NCI-H128 (cell line): ENCODE data around the gene CDH1.
"Not testable (repeated sequence)": the region's sequence is repeated elsewhere in the genome, so short reads cannot be mapped to it uniquely, and the experiment has no call there.

Source experiments
- DNase-seq: peaks from one replicate; lab custom pipeline; 2025; ENCODE audit not compliant: unreplicated experiment; lab: John Stamatoyannopoulos, UW

The CDH1 gene

DNA sequence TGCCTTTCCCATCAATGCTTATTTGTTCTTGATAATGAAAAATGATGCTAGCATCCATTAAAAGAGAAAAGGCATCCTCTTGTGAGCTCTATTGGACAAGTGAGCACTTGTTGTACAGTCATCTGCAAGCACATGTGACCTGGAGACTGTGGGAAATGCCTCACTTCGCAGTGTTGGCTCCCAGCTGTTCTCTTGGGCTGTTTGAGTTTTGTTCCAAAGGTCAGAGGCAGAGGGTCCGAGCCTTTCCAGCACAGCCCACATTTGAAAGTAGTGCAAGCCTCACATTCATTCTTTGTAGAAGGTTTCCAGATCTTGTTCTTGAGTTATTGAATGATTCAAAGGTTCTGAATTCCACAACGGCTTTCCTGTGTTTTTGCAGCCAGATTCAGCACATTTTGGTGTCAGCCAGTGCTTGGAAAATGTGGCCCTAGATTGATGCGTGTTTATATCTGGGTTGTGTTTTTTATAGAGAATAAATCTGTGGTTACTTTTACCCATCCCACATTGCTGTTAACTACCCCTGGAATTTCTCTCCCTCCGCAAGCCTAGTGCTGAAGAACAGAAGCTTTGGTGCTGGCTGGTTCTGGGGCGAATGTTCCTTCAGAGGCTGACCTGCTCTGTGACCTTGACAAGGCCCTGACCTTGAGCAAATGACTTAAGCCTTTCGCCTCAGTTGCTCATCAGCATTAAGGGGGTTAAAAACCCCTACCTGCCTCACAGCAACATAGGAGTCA, 49.8 kb downstream of the CDH1 start:
- DNase-seq = peak; percentile 8

DNA sequence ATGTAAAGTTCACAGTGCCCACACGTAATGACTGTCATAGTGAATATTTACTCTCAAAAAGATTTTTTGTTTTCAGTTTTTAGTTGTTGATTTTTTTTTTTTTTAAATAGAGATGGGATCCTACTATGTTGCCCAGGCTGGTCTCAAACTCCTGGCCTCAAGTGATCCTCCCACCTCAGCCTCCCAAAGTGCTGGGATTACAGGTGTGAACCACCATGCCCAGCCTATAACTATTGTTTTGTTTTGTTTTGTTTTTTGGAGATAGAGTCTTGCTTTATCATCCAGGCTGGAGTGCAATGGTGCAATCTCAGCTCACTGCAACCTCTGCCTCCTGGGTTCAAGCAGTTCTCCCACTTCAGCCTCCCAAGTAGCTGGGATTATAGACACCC, 50.3 kb downstream of the CDH1 start:
- DNase-seq = not testable (repeated sequence)

DNA sequence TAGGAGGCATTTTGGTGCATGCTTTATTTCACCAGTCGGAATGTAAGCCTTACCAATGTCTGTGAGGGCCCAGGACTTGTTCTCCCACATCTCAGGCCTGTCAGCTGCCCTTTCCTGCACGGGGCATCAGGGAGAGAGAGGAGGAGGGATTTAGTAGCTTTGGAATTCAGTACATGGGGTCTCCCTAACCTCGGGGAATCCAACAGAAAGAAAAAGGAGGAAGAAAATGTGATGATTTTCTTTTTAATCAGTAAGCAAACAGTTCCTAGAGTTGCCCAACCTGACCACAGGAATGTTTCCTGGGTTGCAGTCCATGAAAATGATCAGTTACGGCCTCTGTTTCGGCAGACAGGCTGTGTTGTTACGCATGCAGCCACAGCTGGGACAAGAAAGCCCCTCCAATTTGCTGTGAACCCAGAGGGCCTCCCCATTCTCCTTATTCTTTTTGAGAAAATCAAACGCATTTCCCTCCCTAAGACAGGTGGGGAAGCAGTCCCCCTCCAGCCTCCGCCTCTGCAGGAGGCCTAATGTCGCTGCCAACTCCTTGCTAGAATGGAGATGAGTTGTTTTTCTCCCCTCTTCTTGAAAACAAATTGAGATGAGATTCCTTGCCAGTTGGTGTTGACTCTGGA, 53.2 kb downstream of the CDH1 start:
- DNase-seq = no peak

DNA sequence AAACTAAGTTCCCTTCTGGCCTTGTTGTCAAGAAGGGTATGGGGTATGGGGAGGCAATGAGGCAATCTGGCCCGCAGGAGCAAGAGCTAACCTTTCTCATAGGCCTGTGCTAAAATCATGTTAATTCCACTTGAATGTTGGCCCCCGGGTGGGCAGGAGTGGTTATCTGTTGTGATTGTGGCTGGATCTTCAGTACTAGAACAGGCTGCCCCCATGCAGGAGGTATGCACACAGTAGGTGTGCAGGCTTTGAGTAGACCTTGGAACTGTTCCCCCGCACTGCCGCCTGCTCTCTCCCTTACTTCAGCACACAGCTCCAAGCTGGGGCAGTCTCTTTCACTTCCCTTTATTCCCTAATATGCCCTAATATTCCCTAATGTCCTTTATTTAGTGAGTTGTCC, 53.9 kb downstream of the CDH1 start:
- no peak for DNase-seq

DNA sequence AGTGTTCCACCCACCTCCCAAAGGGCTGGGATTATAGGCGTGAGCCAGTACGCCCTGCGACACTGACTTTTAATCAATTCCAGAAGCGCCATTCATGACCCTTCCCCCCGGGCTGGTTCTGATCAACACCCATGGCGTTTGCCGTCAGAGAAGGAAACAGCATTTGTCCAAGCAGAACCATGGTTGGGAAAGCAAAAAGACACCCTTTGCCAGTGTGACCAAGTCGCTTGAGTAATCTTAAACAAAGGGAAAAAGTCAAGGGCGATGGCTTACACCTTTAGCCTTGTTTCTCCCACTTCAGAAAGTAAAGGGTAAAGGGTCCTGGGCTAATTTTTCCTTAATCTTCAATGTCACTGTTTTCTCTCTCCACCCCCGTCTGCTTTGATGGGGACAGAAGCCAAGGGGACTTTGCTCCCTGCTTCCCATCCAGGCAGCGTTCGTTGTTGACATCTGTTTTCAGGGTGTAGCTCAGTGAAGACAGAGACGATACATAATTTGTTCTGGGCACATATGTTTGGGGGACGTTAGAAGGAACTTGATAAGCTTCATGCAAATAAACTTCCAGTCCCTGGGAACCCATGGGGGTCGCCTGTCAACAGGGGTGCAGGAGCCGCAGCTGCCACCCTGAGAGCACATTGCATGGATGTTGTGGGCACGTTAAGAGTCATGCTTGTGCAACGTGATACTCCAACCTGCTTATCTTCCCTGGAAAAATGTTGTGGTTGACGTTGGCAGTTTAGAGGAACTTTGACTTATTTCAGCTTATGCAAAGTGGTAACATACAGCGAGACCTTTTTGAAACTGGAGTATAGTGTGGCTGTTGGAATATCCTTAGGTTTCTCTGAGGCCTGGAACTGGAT, 55.6 kb downstream of the CDH1 start:
- DNase-seq = no peak

DNA sequence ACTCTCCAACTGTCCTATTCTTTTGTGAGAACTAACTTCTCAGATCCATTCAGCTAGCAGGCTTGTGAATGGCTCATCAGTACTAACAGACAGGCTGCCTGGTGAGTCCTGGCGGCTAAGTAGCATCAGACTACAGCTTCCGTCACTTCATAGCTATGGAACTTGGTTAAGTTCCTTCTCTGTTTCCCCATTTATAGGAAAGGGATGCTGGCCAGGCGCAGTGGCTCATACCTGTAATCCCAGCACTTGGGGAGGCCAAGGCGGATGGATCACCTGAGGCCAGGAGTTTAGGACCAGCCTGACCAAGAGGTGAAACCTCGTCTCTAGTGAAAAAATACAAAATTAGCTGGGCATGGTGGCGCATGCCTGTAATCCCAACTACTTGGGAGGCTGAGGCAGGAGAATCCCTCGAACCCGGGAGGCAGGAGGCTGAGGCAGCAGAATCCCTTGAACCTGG, 56.3 kb downstream of the CDH1 start:
- DNase-seq = no peak

DNA sequence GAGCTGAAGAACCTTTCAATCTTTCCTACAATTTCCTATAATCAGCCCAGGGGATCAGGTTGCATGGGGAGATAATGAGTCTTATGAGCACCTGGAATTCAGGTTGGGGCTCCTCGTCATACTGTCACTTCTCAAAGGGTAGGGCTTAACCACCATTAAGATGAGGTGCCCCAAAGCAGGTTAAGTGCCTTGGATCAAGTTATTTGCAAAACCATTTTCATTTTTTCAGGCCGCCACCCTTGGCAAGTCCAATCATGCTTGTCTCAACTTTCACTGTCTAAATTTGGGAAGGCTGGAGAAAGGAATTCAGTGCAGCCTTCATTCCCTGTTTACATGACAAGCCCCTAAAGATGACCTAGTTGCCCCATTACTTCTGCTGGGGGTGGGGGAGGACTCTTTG, 61.3 kb downstream of the CDH1 start:
- no peak for DNase-seq

DNA sequence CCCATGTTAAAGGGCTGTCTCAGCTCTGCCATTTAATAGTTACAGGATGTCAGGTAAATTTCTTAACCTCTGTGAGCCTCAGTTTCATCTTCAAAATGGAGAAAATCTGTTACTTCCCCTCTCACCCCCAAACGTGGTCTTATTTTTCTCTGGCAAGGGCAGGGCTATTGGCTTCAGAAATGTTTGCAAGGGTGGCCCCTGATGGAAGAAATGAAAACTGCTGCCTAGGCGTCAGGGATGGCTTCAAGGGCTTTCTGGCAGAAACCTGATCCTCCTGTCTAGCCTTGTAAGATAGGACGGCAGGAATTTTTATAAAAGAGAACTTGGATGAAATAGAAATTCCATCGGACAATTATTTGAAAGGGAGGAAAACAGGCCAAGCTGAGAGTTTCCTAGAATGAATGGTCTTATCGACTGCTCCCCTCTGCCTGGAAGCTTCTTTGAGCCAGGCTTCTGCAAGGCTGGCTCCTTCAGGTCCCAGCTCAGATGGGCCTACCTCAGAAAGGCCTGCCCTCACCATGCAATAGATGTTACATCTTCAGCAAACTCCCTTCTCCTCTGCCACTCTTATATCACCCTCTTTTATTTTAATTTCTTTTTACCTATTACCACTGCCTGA, 63.3 kb downstream of the CDH1 start:
- peak; percentile 37 for DNase-seq

DNA sequence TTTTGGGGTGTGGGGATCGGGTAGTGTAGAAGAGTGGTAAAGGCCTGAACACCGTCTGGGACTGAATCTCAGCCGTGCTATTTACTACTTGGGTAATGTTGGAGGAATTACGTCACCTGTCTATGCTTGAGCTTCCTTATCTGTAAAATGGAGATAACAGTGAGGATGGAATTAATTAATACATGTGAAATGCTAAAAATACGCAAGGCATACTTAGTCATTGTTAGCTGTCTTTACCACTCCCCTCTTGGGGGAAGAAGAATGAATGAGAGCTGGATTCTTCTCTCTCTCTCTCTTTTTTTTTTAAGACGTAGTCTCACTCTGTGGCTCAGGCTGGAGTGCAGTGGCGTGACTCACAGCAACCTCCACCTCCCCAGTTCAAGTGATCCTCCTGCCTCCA, 65.1 kb downstream of the CDH1 start:
- DNase-seq = no peak

DNA sequence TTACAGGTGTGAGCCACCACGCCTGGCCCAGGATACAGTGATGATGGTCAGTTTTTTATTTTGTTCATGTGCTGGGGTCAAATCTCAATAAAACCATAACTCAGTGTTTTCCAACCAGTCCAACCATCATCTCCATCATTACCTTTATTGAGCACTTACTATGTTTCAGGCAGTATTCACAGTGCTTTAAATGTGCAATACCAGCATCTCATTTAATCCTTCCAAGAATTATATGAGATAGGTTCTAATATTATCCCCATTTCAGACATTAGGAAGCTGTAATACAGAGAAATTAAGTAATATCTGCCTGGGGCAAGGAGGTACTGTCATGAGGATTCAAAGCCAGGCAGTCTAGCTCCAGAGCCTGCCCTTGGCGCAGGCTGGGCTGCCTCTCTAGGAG, 69.3 kb downstream of the CDH1 start:
- DNase-seq = no peak

DNA sequence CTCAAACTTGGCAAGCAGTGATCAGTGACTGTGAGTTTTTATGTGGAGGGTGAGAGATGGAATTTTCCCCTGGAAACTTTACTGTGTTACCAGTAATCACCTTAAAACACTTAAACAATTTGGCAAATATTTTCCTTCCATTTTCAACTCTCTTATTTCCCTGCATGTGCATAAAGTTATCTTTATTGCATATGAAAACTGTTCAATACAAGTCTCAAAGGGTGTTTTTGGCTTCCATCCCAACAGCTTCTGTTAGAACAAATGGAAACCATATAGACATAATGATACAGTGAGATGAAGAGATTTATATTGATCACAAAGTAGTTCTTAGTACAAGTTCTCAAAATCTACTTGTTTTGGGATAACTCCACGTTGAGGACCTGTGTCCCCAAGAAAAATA, 69.9 kb downstream of the CDH1 start:
- no peak for DNase-seq

DNA sequence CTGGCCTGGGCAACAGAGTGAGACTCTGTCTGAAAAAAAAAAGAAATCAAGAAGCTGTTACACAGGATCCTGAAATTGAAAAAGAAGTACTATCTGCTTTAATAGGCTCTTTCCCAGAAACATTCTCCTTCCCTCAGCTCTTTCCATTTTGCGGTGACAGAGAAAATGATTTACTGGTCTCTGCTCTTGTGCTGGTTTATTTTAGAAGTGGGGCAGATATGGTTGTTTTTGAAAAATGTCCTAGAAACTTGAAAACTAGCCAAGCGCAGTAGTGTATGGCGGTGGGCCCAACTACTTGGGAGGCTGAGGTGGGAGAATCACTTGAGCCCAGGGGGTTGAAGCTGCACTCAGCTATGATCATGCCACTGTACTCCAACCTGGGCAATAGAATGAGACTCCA, 77.4 kb downstream of the CDH1 start:
- no peak for DNase-seq

DNA sequence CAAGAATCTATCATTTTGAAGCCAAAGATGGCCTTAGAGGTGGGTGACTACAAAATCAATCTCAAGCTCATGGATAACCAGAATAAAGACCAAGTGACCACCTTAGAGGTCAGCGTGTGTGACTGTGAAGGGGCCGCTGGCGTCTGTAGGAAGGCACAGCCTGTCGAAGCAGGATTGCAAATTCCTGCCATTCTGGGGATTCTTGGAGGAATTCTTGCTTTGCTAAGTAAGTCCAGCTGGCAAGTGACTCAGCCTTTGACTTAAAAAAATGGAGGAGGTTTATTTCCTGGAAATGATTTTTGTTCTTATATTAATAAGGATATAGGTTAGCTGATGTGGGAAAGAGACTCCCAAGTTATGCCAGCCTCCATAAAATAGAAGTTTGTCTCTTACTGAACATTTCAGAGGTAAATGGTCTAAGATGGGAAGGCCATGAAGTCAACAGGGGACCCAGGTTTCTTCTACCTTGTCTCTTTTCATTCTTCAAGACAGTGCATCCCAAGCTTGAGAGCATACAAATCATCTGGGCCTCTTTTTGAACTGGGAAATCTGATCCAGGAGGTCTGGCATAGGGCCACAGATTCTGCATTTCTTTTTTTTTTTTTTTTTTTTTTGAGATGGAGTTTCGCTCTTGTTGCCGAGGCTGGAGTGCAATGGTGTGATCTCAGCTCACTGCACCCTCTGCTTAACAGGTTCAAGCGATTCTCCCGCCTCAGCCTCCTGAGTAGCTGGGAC, 86.5 kb downstream of the CDH1 start:
- DNase-seq = no peak

DNA sequence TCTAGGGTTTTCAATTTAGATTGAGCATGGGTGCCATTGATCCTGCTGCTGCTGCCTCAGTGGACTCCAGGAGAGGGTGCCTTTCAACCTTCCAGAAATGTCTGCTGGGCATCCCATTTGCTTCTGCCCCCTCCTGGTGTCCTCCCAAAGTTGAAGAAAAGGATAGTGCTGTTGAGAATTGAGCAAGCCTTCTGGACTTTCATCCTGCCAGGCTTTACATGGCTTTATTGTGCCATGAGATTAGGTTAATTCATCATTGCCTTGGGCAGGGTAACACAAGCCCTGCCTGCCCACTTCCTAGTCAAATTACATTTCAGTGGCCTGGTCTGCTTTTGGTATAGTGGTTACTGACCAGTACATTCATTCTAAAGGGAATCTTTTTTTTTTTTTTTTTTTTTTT, 88.3 kb downstream of the CDH1 start:
- DNase-seq = no peak

DNA sequence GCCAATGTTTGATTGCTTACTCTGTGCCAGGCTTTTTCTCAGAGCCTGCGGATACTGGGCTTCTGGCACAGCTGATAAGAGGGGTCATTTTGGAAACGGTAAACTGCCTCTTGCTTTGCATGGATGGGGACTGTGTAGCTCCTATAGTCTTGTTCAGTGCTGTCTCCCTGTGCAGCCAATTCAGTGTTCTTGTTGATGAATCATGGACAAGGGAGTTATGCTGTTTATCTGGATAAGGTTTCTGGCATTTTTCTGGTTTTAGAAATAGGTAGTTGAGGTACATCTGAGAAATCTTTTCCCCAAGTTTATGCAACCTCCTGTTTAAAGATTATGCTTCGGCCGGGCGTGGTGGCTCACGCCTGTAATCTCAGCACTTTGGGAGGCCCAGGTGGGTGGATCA, 89.6 kb downstream of the CDH1 start:
- DNase-seq = no peak

DNA sequence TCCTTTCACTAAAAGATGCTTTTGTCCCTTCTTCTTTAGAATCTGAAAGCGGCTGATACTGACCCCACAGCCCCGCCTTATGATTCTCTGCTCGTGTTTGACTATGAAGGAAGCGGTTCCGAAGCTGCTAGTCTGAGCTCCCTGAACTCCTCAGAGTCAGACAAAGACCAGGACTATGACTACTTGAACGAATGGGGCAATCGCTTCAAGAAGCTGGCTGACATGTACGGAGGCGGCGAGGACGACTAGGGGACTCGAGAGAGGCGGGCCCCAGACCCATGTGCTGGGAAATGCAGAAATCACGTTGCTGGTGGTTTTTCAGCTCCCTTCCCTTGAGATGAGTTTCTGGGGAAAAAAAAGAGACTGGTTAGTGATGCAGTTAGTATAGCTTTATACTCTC, 96.2 kb downstream of the CDH1 start:
- no peak for DNase-seq

DNA sequence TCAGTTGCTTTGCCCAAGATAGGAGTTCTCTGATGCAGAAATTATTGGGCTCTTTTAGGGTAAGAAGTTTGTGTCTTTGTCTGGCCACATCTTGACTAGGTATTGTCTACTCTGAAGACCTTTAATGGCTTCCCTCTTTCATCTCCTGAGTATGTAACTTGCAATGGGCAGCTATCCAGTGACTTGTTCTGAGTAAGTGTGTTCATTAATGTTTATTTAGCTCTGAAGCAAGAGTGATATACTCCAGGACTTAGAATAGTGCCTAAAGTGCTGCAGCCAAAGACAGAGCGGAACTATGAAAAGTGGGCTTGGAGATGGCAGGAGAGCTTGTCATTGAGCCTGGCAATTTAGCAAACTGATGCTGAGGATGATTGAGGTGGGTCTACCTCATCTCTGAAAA, 97.5 kb downstream of the CDH1 start:
- DNase-seq = no peak

DNA sequence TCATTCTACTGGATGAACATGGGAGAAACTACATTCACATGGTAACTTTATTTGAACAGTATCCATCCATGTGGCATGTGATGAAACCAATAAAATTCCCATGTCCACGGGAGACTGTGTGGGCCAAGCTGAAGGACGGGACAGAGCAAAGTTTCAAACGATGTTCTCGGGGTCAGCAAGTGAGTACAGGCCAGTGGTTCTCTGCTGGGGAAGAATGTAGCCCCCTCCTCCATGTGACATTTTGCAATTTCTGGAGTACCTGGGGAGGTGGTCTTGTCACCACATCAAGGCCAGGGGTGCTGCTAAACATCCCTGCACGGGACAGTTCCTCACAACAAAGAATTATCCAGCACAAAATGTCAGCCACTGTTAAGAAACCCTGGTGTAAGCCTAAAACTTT, 98.9 kb downstream of the CDH1 start:
- DNase-seq = no peak

DNA sequence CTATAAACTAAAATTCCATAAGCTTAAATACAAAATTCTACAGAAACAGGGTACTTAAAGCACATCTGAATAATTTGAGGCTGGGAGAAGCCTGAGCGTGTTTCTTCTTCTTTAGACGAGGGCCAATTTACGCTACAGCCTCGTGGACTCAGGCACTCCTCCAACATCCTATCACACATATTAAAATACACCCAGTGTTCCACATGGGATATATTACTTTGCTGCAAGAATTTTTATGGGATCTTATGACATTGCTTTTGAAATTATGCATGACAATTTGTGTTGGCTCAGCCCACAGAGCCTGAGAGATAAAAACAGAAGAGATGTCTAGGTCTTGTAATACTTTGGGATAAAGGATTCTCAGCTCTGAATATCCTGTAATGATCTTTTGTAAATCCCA, 102.7 kb downstream of the CDH1 start:
- no peak for DNase-seq

DNA sequence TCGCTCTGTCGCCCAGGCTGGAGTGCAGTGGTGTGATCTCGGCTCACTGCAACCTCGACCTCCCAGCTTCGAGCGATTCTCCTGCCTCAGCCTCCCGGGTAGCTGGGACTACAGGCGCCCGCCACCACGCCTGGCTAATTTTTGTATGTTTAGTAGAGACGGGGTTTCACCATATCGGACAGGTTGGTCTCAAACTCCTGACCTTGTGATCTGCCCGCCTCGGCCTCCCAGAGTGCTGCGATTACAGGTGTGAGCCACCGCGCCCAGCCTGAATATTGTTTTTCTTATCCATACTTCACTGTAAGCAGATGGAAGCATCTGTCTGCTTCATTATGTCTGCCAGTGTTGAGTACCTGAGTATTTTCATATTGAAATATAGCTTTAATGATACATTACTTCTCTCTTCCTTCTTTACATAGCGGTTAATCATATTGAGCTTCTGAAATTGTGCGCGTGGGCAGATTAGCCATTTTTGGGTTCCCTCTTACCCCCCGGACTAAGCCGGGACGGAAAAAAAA, 105.9 kb downstream of the CDH1 start:
- DNase-seq = not testable (repeated sequence)
